Astrocyte (in vitro differentiated cells and primary cell): Measurements from ENCODE around the gene BAHCC1. TPM values are rescaled to one million over a fixed set of nuclear protein-coding genes. Genes with fewer than 3 reads are reported as not detected.

ENCODE experiments used
- DNase-seq: peaks from one replicate; pipeline ENCODE4 v3.0.0-alpha.2; 2010; ENCODE audit warnings: low read depth
- FAIRE-seq: peaks from 2 replicates; lab custom pipeline; 2011; peaks lifted over from hg19 to GRCh38; lab: Jason Lieb, UNC
- H2AFZ ChIP-seq: 2 replicates; pipeline ENCODE4 v1.6.0; 2012; ENCODE audit warnings: low read depth, low read length, inconsistent platforms
- H3K27ac ChIP-seq: 2 replicates; pipeline ENCODE4 v1.5.1; 2011; ENCODE audit warnings: low read depth, low read length, inconsistent platforms
- H3K27me3 ChIP-seq: 2 replicates; pipeline ENCODE4 v1.6.0; 2011; ENCODE audit warnings: low read length, inconsistent platforms; ENCODE audit not compliant: insufficient read depth
- H3K36me3 ChIP-seq: 2 replicates; pipeline ENCODE4 v1.5.1; 2011; ENCODE audit warnings: low read length, inconsistent platforms; ENCODE audit not compliant: insufficient read depth
- H3K4me1 ChIP-seq: 2 replicates; pipeline ENCODE4 v1.5.1; 2011; ENCODE audit warnings: low read length, inconsistent platforms; ENCODE audit not compliant: insufficient read depth
- H3K4me2 ChIP-seq: 2 replicates; pipeline ENCODE4 v1.6.0; 2012; ENCODE audit warnings: low read length, inconsistent platforms
- H3K4me3 ChIP-seq: 2 replicates; pipeline ENCODE4 v1.5.1; 2011; ENCODE audit warnings: low read depth, mild to moderate bottlenecking, low read length, inconsistent platforms; ENCODE audit not compliant: insufficient read depth
- H3K79me2 ChIP-seq: 2 replicates; pipeline ENCODE4 v1.6.0; 2012; ENCODE audit warnings: mild to moderate bottlenecking, low read length, inconsistent platforms; ENCODE audit not compliant: insufficient read depth
- H3K9ac ChIP-seq: 2 replicates; pipeline ENCODE4 v1.6.0; 2012; ENCODE audit warnings: mild to moderate bottlenecking, low read length, inconsistent platforms
- H3K9me3 ChIP-seq: 2 replicates; pipeline ENCODE4 v1.5.1; 2012; ENCODE audit warnings: low read depth, mild to moderate bottlenecking, low read length, inconsistent platforms; ENCODE audit not compliant: insufficient read depth
- H4K20me1 ChIP-seq: 2 replicates; pipeline ENCODE4 v1.6.0; 2012; ENCODE audit warnings: low read length, inconsistent platforms; ENCODE audit not compliant: insufficient read depth
- H3K27ac Mint-ChIP-seq: one replicate; pipeline ENCODE4 v1.8.0; 2021; ENCODE audit warnings: mild to moderate bottlenecking, mixed read lengths; ENCODE audit not compliant: unreplicated experiment
- H3K27me3 Mint-ChIP-seq: one replicate; pipeline ENCODE4 v1.8.0; 2021; ENCODE audit warnings: low read depth, mixed read lengths; ENCODE audit not compliant: unreplicated experiment
- H3K36me3 Mint-ChIP-seq: one replicate; pipeline ENCODE4 v1.8.0; 2021; ENCODE audit warnings: low read depth, mixed read lengths; ENCODE audit not compliant: unreplicated experiment
- H3K4me1 Mint-ChIP-seq: one replicate; pipeline ENCODE4 v1.8.0; 2021; ENCODE audit warnings: low read depth, mixed read lengths; ENCODE audit not compliant: unreplicated experiment
- H3K4me3 Mint-ChIP-seq: one replicate; pipeline ENCODE4 v1.8.0; 2021; ENCODE audit warnings: mild to moderate bottlenecking, moderate library complexity, mixed read lengths; ENCODE audit not compliant: unreplicated experiment
- H3K9me3 Mint-ChIP-seq: one replicate; pipeline ENCODE4 v1.8.0; 2021; ENCODE audit warnings: mild to moderate bottlenecking, mixed read lengths; ENCODE audit not compliant: unreplicated experiment
- CTCF ChIP-seq: IDR thresholded peaks from 2 replicates; pipeline ENCODE4 v1.5.1; 2011; ENCODE audit warnings: low read depth, mild to moderate bottlenecking, inconsistent platforms, low read length, moderate library complexity; ENCODE audit not compliant: insufficient read depth
- EZH2 ChIP-seq: IDR thresholded peaks from 2 replicates; pipeline ENCODE4 v1.6.1; 2012; ENCODE audit warnings: mild to moderate bottlenecking, low read length, inconsistent platforms; ENCODE audit not compliant: insufficient read depth
- total RNA-seq: library from RNA; stranded (reverse); gene quantifications from 2 replicates; pipeline ENCODE4 v1.2.1, GENCODE V29; 2021

The BAHCC1 gene
- total RNA-seq, 1 donor from 2014 or later, result 18.5 TPM

- Histone ChIP-seq H3K79me2 (peaks cover 91% of the 10 kb centered on the region), H3K4me2 (peak overlapping the region; percentile 93), H3K4me3 (peak overlapping the region; percentile 61), H3K4me1 (peaks cover 51% of the 10 kb centered on the region), H3K9me3 (no peaks in the 10 kb centered on the region), H3K36me3 (no peaks in the 10 kb centered on the region), H2AFZ (peak overlapping the region; percentile 4), H3K27ac (peak overlapping the region; percentile 80), H3K9ac (peak overlapping the region; percentile 83), H3K27me3 (no peaks in the 10 kb centered on the region), H4K20me1 (peaks cover 8% of the 10 kb centered on the region)
- DNase-seq (no peak), FAIRE-seq (no peak)
- Mint-ChIP-seq H3K4me3 (peak overlapping the region; percentile 93), H3K36me3 (no peaks in the 10 kb centered on the region), H3K4me1 (peaks cover 39% of the 10 kb centered on the region), H3K27ac (peak overlapping the region; percentile 80), H3K27me3 (no peaks in the 10 kb centered on the region), H3K9me3 (no peaks in the 10 kb centered on the region)
- TF ChIP-seq CTCF (no peak), EZH2 (no peak)
Observed at GRCh38 chr17:81400996-81401722, 5.9 kb downstream of the BAHCC1 start.

GRCh38 chr17:81401723-81402529 lies 6.7 kb downstream of the BAHCC1 start:
- H3K27me3 Mint-ChIP-seq, result no peaks in the 10 kb centered on the region
- H4K20me1 ChIP-seq, result peaks cover 8% of the 10 kb centered on the region
- no peaks in the 10 kb centered on the region for H3K36me3 Mint-ChIP-seq
- H3K9me3 ChIP-seq, result no peaks in the 10 kb centered on the region
- peak overlapping the region; percentile 72 for H3K4me3 Mint-ChIP-seq
- TF ChIP-seq CTCF (peak; percentile 14), EZH2 (no peak)
- peak overlapping the region; percentile 93 for H3K4me2 ChIP-seq
- H3K36me3 ChIP-seq, result no peaks in the 10 kb centered on the region
- peak overlapping the region; percentile 7 for H3K27ac ChIP-seq
- FAIRE-seq (no peak), DNase-seq (no peak)
- peak overlapping the region; percentile 70 for H3K27ac Mint-ChIP-seq
- peak overlapping the region; percentile 83 for H3K9ac ChIP-seq
- H3K79me2 ChIP-seq, result peaks cover 86% of the 10 kb centered on the region
- no peaks in the 10 kb centered on the region for H3K9me3 Mint-ChIP-seq
- H3K4me3 ChIP-seq, result peak overlapping the region; percentile 61
- peaks cover 40% of the 10 kb centered on the region for H3K4me1 Mint-ChIP-seq
- H3K4me1 ChIP-seq, result peaks cover 51% of the 10 kb centered on the region
- peak overlapping the region; percentile 4 for H2AFZ ChIP-seq
- H3K27me3 ChIP-seq, result no peaks in the 10 kb centered on the region
